Measurements from ENCODE around the gene ORC4.

DNA sequence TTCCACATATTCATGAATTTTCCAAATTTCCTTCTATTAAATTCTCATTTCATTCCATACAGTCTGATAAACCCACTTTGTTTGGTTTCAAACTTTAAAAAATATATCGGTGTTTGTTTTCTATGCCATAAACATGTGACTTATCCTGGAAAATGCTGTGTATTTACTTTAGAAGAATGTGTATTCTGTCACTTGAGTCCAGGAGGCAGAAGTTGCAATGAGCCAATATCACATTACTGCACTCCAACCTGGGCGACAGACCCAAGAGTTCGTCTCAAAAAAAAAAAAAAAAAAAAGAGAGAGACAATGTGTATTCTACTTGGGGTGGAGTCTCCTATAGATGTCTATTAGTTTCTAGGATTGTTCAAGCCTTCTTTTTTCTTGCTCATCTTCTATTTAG, 32.1 kb upstream of the ORC4 start:
- TF ChIP-seq, protein P1, sequence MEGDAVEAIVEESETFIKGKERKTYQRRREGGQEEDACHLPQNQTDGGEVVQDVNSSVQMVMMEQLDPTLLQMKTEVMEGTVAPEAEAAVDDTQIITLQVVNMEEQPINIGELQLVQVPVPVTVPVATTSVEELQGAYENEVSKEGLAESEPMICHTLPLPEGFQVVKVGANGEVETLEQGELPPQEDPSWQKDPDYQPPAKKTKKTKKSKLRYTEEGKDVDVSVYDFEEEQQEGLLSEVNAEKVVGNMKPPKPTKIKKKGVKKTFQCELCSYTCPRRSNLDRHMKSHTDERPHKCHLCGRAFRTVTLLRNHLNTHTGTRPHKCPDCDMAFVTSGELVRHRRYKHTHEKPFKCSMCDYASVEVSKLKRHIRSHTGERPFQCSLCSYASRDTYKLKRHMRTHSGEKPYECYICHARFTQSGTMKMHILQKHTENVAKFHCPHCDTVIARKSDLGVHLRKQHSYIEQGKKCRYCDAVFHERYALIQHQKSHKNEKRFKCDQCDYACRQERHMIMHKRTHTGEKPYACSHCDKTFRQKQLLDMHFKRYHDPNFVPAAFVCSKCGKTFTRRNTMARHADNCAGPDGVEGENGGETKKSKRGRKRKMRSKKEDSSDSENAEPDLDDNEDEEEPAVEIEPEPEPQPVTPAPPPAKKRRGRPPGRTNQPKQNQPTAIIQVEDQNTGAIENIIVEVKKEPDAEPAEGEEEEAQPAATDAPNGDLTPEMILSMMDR (IDR thresholded peaks at IDR 0.05; ENCODE audit: low read length) = no peak
- TF ChIP-seq EZH2 (IDR thresholded peaks at IDR 0.05; ENCODE audit: borderline replicate concordance, low read length) = no peak

All from OCI-LY1 (cell line).